Caki2 (cell line): ENCODE measurements around the gene ICE2. TPM values are rescaled to one million over a fixed set of nuclear protein-coding genes. Genes with fewer than 3 reads are reported as not detected.
A peak's percentile ranks its signal among the peaks of the same experiment; 100 is the strongest.
"Not testable (repeated sequence)": the region's sequence is repeated elsewhere in the genome, so short reads cannot be mapped to it uniquely, and the experiment has no call there.

Experiments
- DNase-seq: peaks from one replicate; pipeline ENCODE4 v3.0.0-alpha.2; 2015; ENCODE audit warnings: low read depth
- in situ Hi-C: cut with HindIII; loops from 2 replicates; pipeline ENCODE4 v1.10.0; 2016; ENCODE audit warnings: low sequenced_read_pairs, low pct_unique_long_range_greater_than_20kb, mixed read lengths
- total RNA-seq: library from RNA; depleted of rRNA; stranded (reverse); fragments of >200 nt; shearing (Covaris generic); gene quantifications from 2 replicates; pipeline ENCODE4 v1.2.3, GENCODE V29; 2014; ENCODE audit warnings: low replicate concordance

The ICE2 gene
- total RNA-seq, 1 experiment from 2014 or later, result 24.2 TPM

DNA sequence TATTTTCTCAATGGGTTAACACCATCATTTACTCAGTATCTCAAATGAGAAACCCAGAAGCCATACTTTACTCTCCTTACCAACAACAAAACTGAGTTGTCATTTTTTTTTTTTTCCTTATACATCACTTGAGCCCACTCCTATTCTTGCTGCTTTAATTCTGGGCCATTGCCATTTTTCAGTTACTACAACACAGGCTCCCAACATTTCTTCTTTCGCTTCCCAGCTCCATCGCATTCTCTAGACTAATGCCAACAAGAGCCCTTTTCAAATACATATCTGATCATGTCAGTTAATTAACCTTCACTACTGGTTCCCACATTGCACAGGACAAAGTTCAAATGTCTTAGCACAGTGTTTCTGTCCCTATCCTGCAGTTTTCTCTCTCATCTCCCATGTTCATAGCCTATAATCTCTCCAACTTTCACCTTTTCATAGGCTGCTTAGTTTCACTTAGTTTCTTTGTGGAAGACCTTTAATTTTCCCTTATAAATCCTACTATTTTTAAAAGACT lies 58.7 kb downstream of the ICE2 start:
- DNase-seq, result no peak
- in situ Hi-C loops, result no loop called here

DNA sequence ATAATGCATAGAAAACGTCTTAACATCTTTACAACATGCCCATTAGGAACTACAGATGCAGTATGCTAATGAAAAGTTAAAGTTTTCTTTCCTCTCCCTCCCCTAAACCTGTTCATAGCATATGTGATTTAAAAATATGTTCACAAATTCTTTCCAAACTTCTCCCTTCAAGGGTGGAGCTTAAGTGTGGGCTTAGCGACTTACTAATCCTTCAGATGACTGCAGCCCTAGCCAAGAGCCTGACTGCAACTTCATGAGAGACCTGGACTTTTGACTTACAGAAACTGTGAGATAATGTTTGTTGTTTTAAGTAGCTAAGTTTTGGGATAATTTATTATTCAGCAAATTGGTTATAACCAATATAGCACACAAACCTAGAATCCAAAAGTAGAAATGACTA lies 59.2 kb downstream of the ICE2 start:
- DNase-seq, result no peak
- in situ Hi-C loops, result no loop called here

DNA sequence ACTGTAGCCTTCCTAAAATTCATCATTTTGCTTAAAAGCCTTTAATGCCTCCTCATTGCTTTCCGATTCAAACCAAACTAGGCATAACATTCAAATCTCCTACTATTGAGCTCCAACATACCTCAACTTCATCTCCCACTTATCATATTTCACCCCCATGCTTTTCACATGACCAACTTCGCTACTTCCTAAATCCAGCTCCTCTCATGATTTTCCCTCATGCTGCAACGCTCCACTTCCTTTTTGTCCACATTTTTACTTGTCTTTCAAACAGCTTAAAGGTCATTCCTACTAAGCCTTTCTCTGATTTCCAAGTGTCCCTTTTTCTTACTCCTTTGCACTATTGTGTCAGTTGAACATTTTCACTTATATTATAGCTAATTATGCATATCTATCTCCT lies 60.8 kb downstream of the ICE2 start:
- DNase-seq, result no peak
- in situ Hi-C loops, result no loop called here

DNA sequence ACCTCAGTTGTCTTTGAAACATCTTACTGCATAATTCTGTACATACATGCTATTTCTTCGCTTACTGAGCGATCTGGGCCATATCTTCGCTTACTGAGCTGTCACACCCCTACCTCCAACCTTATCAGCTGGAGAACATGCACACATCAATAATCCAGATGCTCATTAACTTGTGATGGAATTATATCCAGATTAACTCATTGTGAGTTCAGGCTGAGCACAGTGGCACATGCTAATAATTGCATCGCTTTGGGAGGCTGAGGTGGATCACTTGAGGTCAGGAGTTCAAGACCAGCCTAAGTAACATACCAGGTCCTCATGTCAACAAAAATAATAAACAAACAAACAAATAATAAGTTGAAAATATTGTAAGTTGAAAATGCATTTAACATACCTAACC lies 61.8 kb downstream of the ICE2 start:
- in situ Hi-C loops, result no loop called here
- no peak for DNase-seq

DNA sequence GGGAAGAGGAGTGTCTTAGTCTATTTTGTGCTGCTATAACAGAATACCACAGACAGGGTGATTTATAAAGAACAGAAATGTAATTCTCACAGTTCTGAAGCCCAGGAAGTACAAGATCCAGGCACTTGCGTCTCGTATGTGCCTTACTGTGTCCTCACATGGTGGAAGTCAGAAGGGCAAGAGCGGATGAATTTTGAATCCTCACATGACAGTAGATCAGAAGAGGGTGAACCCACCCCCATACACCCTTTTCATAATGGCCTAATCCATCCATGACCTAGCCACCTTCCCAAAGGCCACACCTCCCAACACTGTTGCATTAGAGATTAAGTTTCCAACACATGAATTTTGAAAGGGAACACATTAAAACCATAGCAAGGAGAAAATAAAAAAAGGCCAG lies 62.5 kb downstream of the ICE2 start:
- in situ Hi-C loops, result no loop called here
- no peak for DNase-seq

DNA sequence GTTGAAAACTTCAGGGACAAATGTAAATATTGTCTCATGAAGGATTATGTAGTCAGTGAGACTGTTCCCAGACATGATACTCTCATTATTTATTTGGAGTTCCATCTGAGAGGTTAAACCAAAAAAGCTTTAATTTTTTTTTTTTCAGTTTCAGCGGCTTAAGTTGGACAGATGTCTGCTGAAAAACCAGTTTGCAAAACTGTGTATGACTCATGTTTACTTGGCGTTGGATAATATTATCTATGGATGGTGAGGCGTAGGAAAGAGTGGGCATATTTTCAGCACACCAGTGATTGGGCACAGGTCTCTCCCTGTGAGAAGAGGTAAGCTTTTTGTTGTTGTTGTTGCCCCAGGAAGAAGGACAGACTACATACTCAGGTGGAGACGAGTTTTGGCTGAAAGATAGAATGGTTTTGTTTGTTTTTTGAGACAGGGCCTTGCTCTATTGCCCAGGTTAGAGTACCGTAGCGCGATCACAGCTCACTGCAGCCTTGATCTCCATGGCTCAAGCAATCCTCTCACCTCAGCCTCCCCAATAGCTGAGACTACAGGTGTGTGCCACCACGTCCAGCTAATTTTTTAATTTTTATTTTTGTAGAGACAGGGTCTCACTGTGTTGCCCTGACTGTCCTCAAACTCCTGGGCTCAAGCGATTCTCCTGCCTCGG lies 64.8 kb downstream of the ICE2 start:
- peak; percentile 49 for DNase-seq
- in situ Hi-C loops, result no loop called here

DNA sequence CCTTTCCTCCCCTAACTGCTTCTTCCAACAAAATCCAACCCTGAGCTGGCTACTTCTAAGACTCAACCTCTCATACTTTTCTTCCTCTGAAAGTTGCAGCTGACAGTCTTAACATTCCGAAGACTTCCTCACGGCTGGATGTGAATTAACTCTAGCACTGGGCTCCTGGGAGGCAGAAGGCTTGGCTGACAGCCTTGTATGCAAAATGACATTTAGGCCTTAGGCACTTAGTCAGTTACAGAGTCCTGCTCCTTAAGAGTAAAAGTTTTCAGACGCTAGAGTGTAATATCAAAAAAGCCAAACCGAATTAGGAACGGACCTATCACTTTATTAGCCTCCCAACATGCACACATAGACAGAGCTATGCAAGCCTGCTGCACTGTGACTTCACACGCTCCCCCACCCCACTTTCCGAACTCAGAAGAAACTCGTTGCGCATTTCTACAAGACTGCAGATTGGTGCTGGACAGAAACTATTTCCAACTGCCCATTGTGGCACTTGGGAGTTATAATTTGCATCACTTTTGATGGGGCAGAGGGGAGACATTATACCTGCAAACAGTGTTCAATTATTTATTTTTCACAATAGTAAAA lies 65.6 kb downstream of the ICE2 start:
- in situ Hi-C loops, result no loop called here
- no peak for DNase-seq

DNA sequence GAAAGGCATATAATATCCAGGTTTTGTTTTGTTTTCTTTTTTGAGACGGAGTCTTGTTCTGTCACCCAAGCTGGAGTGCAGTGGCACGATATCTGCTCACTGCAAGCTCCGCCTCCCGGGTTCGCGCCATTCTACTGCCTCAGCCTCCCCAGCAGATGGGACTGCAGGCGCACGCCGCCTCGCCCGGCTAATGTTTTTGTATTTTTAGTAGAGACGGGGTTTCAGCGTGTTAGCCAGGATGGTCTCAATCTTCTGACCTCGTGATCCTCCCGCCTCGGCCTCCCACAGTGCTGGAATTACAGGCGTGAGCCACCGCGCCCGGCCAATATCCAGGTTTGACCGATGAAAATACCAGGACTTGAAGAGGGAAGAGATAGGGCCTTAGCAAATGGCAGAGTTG lies 66.1 kb downstream of the ICE2 start:
- DNase-seq, in situ Hi-C loops: not testable (repeated sequence)

DNA sequence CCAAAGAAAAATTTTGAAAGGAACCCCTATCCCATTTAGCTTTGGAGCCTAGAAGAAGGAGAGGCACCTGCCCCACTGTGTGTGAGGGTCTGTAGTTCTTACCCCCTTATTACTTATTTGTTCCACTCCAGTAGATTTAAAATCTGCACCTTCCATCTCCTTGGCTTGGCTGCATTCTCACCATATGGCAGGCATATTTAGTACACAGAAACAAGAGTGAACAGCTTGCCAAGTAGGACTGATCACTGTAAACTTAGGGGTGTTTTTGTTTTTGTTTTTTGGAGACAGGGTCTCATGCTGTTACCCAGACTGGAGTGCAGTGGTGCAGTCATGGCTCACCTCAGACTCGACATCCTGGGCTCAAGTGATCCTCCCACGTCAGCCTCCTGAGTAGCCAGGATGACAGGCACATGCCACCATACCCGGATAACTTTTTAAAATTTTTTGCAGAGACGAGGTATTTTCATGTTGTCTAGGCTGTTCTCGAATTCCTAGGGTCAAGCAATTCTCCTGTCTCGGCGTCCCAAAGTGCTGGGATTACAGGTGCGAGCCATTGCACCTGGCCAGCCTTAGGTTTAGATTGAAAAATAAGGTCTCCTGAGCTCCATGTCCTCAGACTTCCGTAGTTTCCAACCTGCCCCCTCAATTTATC lies 67.0 kb downstream of the ICE2 start:
- in situ Hi-C loops, result no loop called here

DNA sequence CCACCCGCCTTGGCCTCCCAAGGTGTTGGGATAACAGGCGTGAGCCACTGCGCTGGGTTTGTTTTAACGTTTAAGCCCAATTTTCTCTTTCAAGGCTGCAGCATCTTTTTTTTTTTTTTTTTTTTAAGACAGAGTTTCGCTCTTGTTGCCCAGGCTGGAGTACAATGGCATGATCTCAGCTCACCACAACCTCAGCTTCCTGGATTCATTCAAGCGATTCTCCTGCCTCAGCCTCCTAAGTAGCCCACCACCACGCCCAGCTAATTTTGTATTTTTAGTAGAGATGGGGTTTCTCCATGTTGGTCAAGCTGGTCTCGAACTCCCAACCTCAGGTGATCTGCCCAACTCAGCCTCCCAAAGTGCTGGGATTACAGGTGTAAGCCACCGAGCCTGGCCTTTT lies 68.6 kb downstream of the ICE2 start:
- DNase-seq, result not testable (repeated sequence)

More for the DNA sequence above, 67.0 kb downstream of the ICE2 start:
- DNase-seq, result no peak

DNA sequence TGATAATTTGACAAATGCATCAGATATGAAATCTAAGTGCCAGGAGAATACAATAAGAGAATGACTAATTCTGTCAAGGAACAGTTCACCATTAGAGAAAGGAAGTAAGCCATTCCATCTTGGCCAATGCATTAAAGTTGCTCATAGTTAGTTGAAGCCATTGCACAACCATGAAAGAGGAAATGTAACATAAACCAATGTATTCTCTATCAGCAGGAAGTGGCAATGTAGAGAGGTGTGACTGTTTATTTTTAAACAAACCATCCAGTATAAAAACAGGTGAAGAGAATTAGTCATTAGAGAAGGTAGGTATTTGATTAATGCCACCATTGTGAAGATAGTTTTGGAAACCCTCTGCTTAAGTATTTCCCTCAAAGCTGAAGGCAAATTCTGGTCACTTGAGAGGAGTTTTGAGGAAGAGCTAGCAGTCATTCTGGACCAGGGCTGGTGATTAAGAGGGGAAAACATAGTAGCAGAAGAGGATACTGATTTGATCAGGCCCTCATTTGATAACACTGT lies 70.4 kb downstream of the ICE2 start:
- in situ Hi-C loops, result no loop called here
- peak; percentile 76 for DNase-seq

More for the DNA sequence above, 68.6 kb downstream of the ICE2 start:
- in situ Hi-C loops, result not testable (repeated sequence)

DNA sequence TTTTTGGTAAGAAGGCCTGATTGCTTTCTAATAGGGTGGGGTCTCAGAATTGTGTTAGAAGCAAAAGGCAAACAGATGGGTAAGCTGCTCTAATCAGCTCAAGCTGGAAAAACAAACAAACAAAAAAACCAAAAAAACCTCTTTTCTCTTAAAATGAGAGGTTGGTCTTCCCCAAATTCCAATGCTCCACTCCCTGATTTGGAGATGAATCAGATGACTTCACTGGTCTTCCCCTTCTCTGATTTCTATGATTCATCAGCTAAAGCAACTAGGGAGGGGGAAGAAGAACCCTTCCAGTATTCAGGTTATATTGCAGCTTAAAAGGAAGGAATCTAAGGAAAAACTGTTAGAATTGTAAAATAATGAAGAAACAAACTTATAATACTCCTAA lies 71.5 kb downstream of the ICE2 start:
- in situ Hi-C loops, result no loop called here

DNA sequence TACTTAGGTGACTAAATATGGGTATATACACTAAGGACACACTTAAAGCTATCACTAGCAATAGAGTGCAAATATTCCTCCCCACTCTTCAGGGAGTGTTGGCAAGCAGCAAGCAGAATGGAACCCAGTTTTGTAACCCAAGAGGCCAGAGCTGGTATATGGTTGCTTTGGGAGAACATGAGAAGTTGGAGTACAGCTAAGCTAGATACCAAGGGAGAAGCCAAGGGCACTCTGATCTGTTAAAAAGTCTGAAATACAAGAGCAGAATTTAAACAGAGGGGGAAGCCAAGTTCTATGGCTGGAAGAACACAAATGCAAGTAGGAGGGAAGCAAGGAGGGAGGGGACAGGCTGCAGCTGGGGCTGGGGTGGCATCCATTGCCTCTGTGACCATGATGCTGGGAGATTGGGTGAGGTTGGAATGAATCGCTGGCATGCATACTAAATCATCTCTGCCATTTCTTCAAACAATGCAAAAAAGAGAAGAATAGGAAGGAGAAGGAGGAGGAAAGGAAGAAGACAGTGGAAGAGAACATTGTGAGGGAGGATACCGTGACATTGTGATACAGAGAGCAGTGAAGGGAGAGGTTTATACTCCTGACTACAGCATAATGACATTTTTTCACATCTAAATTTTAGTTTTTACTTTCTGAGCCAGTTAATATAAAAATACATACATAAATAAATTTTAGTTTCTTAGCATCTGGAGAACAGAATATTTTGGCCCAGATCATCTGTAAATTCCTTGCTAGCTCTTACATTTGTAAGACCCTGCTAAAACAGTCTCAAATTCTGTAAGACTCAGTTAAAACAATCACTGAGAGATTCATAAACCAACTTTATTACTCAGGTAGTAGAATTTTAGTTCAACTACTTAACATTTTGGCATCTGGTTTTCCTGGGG lies 72.2 kb downstream of the ICE2 start:
- in situ Hi-C loops, result no loop called here
- peak; percentile 67 for DNase-seq

More for the DNA sequence above, 71.5 kb downstream of the ICE2 start:
- DNase-seq, result peak; percentile 76

DNA sequence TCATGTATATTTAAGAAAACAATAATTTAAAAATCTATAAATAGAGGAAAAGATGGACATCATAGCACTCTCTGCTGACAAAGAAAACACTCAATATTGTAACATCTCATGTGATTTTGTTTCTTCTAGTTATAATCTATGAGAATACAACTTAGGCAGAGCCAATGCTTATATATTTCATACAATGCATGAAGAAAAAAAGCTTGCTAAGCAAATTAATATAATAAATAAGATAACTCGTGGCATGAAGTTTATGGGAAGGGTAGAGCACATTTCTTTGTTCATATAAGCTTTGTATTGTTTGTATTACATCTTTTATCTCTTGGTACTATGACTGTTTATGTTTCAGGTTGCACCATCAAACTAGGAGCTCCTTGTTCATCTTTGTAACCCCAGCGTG lies 73.5 kb downstream of the ICE2 start:
- in situ Hi-C loops, result no loop called here
- DNase-seq, result no peak

DNA sequence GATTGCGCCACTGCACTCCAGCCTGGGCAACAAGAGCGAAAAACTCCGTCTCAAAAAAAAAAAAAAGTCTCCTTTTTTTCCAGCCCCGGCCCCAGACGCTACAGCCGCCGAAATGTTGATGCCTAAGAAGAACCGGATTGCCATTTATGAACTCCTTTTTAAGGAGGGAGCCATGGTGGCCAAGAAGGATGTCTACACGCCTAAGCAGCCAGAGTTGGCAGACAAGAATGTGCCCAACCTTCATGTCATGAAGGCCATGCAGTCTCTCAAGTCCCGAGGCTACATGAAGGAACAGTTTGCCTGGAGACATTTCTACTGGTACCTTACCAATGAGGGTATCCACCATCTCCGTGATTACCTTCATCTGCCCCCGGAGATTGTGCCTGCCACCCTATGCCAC lies 74.6 kb downstream of the ICE2 start:
- in situ Hi-C loops, DNase-seq: not testable (repeated sequence)

DNA sequence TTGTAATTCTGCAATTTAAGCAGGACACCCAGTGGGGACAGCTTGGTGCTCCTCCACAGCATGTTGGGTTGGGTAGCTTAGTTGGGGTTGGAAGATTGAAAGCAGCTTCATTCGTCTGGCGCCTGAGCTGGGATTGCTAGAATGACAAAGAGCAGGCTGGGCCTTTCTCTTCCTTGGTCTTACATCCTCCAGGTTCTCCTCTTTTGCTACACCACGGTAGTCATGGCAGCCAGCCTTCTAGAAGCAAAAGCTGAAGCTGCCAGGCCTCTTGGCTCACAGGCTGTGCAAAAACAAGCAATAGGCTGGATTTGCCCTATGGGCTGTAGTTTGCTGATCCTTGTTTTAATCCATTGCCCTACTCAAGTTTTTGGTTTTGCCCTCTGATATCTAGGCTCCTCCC lies 78.0 kb downstream of the ICE2 start:
- no peak for DNase-seq
- in situ Hi-C loops, result no loop called here

DNA sequence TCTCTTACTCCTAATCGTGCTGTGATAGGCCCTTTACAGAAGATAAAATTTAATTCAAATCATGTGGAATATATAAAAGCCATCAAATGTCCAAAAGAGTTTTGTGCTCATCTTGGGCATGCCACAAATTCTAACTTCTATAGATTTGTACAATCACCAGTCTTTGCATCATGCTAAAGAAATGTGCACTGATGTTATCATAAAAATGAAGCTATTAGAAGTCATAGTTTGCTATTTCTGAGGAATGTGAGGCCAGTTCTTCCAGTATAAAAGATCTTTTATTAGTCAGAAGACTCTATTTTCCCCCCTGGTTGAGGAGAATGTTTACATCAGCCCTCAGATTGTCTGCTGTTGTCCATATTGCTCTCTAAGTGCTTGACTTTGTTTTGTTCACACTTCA lies 79.0 kb downstream of the ICE2 start:
- no peak for DNase-seq
- in situ Hi-C loops, result no loop called here

DNA sequence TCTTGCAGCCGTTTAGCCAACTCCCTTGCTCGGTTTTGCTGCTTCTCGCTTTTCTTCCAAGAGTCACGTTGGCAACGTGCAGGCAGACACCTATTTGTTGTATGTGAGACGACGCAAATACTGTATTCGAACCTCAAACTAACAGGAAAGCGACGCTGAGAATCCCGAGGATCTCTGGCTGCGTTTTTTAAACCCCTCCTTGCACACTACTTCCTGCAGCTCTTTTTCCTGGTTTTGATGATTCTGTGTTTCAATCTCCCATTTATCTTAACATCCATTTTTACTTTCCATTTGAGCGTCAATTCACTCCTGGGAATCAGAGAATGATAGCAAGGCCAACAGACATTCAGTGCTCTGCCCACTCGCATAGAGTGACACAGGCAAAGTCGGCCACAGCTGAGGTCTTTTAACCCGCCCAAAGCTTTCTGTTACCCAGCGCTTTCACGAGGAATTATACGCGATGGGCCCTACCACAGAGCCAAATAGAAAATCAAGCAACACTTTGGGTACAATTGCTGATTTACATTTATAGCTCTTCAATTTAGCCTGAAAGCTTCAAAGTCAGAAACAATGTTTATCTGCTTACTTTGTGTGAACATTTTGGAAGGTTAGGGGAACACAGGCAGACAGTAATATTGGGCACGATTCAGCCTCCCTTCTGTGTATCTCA lies 79.6 kb downstream of the ICE2 start:
- no peak for DNase-seq
- in situ Hi-C loops, result no loop called here
